Lower leg skin (tissue), 3 donors: ENCODE measurements around the gene OSBPL2.

Source experiments
- CTCF ChIP-seq, 3 donors: fragments of 450-650 bp; IDR thresholded peaks; one replicate each; pipeline ENCODE4 v1.5.1; 2016; ENCODE audit warnings: antibody characterized with exemption in 3 of 3, mild to moderate bottlenecking in 3 of 3, moderate library complexity in 2 of 3
- POLR2A ChIP-seq, 2 donors: fragments of 450-650 bp; IDR thresholded peaks; one replicate each; pipeline ENCODE4 v1.6.1; 2016 to 2017; ENCODE audit warnings: antibody characterized with exemption in 2 of 2, mild to moderate bottlenecking in 1 of 2, moderate library complexity in 1 of 2

GRCh38 chr20:62314339-62314638 lies 76.0 kb downstream of the OSBPL2 start:
- TF ChIP-seq CTCF (IDR thresholded peaks at IDR 0.05) (no peak), POLR2A (IDR thresholded peaks at IDR 0.05) (no peak)
